Measurements from ENCODE around the gene RPTOR. TPM values are rescaled to one million over a fixed set of nuclear protein-coding genes. Genes with fewer than 3 reads are reported as not detected.

The RPTOR gene
- total and polyA plus RNA-seq, 2 donors (not counting 3 experiments of a cell fraction or from before 2014, with no cell fraction given) = 10.7 to 41.8 TPM

DNA sequence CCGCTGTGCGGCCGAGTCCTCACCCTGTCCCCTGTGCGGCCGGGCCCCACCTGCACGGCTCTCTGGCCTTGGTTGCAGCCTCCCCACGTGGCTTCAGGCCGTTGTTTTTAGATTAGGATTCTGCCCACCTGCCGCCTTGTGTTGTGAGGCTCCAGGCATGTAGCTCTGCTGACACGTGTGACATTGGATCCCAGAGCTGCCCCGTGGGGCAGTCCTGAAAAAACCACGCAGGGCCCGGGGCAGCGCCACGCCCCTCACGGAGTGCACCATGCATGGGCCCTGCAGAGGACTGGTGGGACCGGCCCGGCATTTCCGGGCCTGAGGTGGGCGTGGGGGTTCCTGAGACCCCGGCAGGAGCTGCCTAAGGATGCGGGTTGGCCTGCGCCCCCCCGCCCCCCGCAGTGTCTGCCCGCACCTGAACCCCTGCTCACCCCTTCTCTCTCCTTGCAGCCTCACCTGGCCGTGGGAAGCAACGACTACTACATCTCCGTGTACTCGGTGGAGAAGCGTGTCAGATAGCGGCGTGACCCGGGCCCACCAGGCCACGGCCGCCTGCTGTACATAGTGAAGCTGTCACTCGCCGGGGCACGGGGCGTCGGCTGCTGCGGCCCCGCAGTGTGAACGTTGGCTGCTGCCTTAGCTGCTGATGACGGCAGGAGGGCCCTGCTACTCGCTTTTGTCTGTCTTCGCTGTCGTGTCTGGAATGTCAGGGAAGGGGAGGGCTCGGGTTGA lies 419.3 kb downstream of the RPTOR start:
- FAIRE-seq (no peak), DNase-seq (ENCODE audit: low read depth, low spot score) (no peak)
- Histone ChIP-seq H3K9ac (replicated peaks; ENCODE audit: extremely low read depth, insufficient read depth, low read length) (no peak overlapping the region), H3K4me2 (ENCODE audit: insufficient read depth, low read length) (no peak overlapping the region), H4K20me1 (replicated peaks; ENCODE audit: control insufficient read depth, extremely low read depth, insufficient read depth, low read length) (no peaks in the 10 kb centered on the region), H3K36me3 (ENCODE audit: control insufficient read depth in 2 of 2, extremely low read depth in 1 of 2, insufficient read depth in 2 of 2, low read length in 2 of 2) (no peaks in the 10 kb centered on the region), H2AFZ (ENCODE audit: low read depth, low read length) (no peak overlapping the region), H3K27me3 (ENCODE audit: control insufficient read depth in 2 of 2, insufficient read depth in 2 of 2, low read length in 2 of 2) (no peaks in the 10 kb centered on the region), H3K79me2 (ENCODE audit: control insufficient read depth, insufficient read depth, low read length) (no peaks in the 10 kb centered on the region), H3K27ac (ENCODE audit: insufficient read depth, low read depth, low read length) (no peak overlapping the region), H3K9me3 (replicated peaks; ENCODE audit: control insufficient read depth, insufficient read depth, low read length) (no peaks in the 10 kb centered on the region), H3K9me1 (replicated peaks; ENCODE audit: control insufficient read depth, extremely low read depth, insufficient read depth, low read length) (no peaks in the 10 kb centered on the region), H3K4me1 (ENCODE audit: control insufficient read depth, extremely low read depth, insufficient read depth, low read length) (no peaks in the 10 kb centered on the region), H3K4me3 (replicated peaks in 1 of 3; ENCODE audit: insufficient read depth in 1 of 3, low read depth in 1 of 3, low read length in 3 of 3) (no peak overlapping the region)
- intact Hi-C loops (cut with micrococcal nuclease) = no loop called here
- POLR2A ChIA-PET = no interaction called here
- TF ChIP-seq POLR2AphosphoS5 (IDR thresholded peaks at IDR 0.05; ENCODE audit: insufficient read depth, low read depth, low read length) (no peak), FOS (IDR thresholded peaks at IDR 0.05; ENCODE audit: borderline replicate concordance, insufficient read depth, low read length) (no peak), POLR2A (IDR thresholded peaks at IDR 0.05; ENCODE audit: low read depth, low read length) (no peak), MYC (IDR thresholded peaks at IDR 0.05; ENCODE audit: low read depth, low read length) (no peak), GATA2 (IDR thresholded peaks at IDR 0.05; ENCODE audit: insufficient read depth, insufficient read length, low read depth, low read length) (no peak)
- dilution Hi-C loops (cut with MboI; ENCODE audit: extremely low pct_ligation_motif_present, low sequenced_read_pairs) = no loop called here
- CTCF ChIA-PET = no interaction called here
- BruUV-seq (replicated peaks) = no TSS peak

DNA sequence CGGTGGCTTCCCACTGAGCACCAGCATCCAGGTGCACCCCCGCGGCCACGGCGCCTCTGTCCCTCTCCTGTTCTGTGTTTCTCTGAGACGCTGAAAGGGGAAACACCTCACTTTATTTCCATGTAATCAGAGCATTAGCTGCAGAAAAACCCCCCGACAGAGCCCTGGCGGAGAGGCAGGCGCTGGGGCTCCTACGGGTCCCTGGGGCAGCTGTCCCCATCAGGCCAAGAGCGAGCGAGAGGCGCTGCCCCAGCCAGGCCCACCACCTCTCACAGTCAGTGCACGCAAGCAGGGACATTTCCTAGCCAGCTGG lies 419.9 kb downstream of the RPTOR start:
- no peak for DNase-seq (ENCODE audit: low read depth, low spot score)
- CTCF ChIA-PET = no interaction called here
- H3K9ac ChIP-seq (replicated peaks; ENCODE audit: extremely low read depth, insufficient read depth, low read length) = no peak overlapping the region

More for the DNA sequence above, 419.9 kb downstream of the RPTOR start:
- H3K9me1 ChIP-seq (replicated peaks; ENCODE audit: control insufficient read depth, extremely low read depth, insufficient read depth, low read length) = no peaks in the 10 kb centered on the region
- no peaks in the 10 kb centered on the region for H4K20me1 ChIP-seq (replicated peaks; ENCODE audit: control insufficient read depth, extremely low read depth, insufficient read depth, low read length)
- H3K79me2 ChIP-seq (ENCODE audit: control insufficient read depth, insufficient read depth, low read length) = no peaks in the 10 kb centered on the region
- no peak overlapping the region for H3K4me2 ChIP-seq (ENCODE audit: insufficient read depth, low read length)
- H3K4me3 ChIP-seq (replicated peaks in 1 of 3; ENCODE audit: insufficient read depth in 1 of 3, low read depth in 1 of 3, low read length in 3 of 3) = no peak overlapping the region
- no peaks in the 10 kb centered on the region for H3K4me1 ChIP-seq (ENCODE audit: control insufficient read depth, extremely low read depth, insufficient read depth, low read length)
- H3K36me3 ChIP-seq (ENCODE audit: control insufficient read depth in 2 of 2, extremely low read depth in 1 of 2, insufficient read depth in 2 of 2, low read length in 2 of 2) = no peaks in the 10 kb centered on the region
- TF ChIP-seq POLR2AphosphoS5 (IDR thresholded peaks at IDR 0.05; ENCODE audit: insufficient read depth, low read depth, low read length) = no peak
- no peak for TF ChIP-seq FOS (IDR thresholded peaks at IDR 0.05; ENCODE audit: borderline replicate concordance, insufficient read depth, low read length)
- no peak for TF ChIP-seq EZH2 (IDR thresholded peaks at IDR 0.05; ENCODE audit: borderline replicate concordance, low read depth, low read length, severe bottlenecking)
- no peak for TF ChIP-seq MYC (IDR thresholded peaks at IDR 0.05; ENCODE audit: low read depth, low read length)
- no peak for TF ChIP-seq POLR2A (IDR thresholded peaks at IDR 0.05; ENCODE audit: low read depth, low read length)
- TF ChIP-seq GATA2 (IDR thresholded peaks at IDR 0.05; ENCODE audit: insufficient read depth, insufficient read length, low read depth, low read length) = no peak
- TF ChIP-seq, protein P1, sequence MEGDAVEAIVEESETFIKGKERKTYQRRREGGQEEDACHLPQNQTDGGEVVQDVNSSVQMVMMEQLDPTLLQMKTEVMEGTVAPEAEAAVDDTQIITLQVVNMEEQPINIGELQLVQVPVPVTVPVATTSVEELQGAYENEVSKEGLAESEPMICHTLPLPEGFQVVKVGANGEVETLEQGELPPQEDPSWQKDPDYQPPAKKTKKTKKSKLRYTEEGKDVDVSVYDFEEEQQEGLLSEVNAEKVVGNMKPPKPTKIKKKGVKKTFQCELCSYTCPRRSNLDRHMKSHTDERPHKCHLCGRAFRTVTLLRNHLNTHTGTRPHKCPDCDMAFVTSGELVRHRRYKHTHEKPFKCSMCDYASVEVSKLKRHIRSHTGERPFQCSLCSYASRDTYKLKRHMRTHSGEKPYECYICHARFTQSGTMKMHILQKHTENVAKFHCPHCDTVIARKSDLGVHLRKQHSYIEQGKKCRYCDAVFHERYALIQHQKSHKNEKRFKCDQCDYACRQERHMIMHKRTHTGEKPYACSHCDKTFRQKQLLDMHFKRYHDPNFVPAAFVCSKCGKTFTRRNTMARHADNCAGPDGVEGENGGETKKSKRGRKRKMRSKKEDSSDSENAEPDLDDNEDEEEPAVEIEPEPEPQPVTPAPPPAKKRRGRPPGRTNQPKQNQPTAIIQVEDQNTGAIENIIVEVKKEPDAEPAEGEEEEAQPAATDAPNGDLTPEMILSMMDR (IDR thresholded peaks at IDR 0.05; ENCODE audit: extremely low read depth in 1 of 2, insufficient read depth in 1 of 2, low read depth in 1 of 2, low read length in 2 of 2) = no peak
- no peak for TF ChIP-seq JUN (IDR thresholded peaks at IDR 0.05; ENCODE audit: borderline replicate concordance, insufficient read depth, insufficient read length, low read depth)
- TF ChIP-seq, protein P2, sequence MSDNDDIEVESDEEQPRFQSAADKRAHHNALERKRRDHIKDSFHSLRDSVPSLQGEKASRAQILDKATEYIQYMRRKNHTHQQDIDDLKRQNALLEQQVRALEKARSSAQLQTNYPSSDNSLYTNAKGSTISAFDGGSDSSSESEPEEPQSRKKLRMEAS (IDR thresholded peaks at IDR 0.05; ENCODE audit: insufficient read depth, insufficient read length) = no peak
- no TSS peak for BruUV-seq (replicated peaks)
- H2AFZ ChIP-seq (ENCODE audit: low read depth, low read length) = no peak overlapping the region
- H3K27me3 ChIP-seq (ENCODE audit: control insufficient read depth in 2 of 2, insufficient read depth in 2 of 2, low read length in 2 of 2) = no peaks in the 10 kb centered on the region
- dilution Hi-C loops (cut with MboI; ENCODE audit: extremely low pct_ligation_motif_present, low sequenced_read_pairs) = no loop called here
- no peak overlapping the region for H3K27ac ChIP-seq (ENCODE audit: insufficient read depth, low read depth, low read length)
- FAIRE-seq = no peak
- H3K9me3 ChIP-seq (replicated peaks; ENCODE audit: control insufficient read depth, insufficient read depth, low read length) = no peaks in the 10 kb centered on the region
- POLR2A ChIA-PET = no interaction called here
- intact Hi-C loops (cut with micrococcal nuclease) = no loop called here

All from endothelial cell of umbilical vein (primary cell).